ENCODE results near the gene TMEM175. TPM values are rescaled to one million over a fixed set of nuclear protein-coding genes. Genes with fewer than 3 reads are reported as not detected.
A peak's percentile ranks its signal among the peaks of the same experiment; 100 is the strongest.

Gene TMEM175
- total and polyA plus RNA-seq, 9 of the 15 experiments (the other 6 are each of a cell fraction or from before 2014, with no cell fraction given): 0.13 to 30.9 (median 9.4) TPM

GRCh38 chr4:931960-932712, at the start of gene TMEM175, which contains the start of gene GAK (continued):
- no peak for TF ChIP-seq RREB1 (CRISPR knock-in tag; IDR thresholded peaks at IDR 0.05)
- no peak for TF ChIP-seq TFAM (CRISPR knock-in tag; conservative IDR thresholded peaks at IDR 0.05)
- no peak for TF ChIP-seq SMARCA4 (IDR thresholded peaks at IDR 0.05)
- no peak for TF ChIP-seq ZNF384 (IDR thresholded peaks at IDR 0.05; ENCODE audit: low read depth, low read length)
- TF ChIP-seq ZBTB5 (IDR thresholded peaks at IDR 0.05): no peak
- TF ChIP-seq ETV6 (IDR thresholded peaks at IDR 0.05; ENCODE audit: borderline replicate concordance in 1 of 2, low read depth in 2 of 2, low read length in 1 of 2): no peak
- no peak for TF ChIP-seq ETV6 (CRISPR knock-in tag; IDR thresholded peaks at IDR 0.05; ENCODE audit: borderline replicate concordance)
- no peak for TF ChIP-seq SAFB2 (IDR thresholded peaks at IDR 0.05; ENCODE audit: borderline replicate concordance, low read depth, low read length, severe bottlenecking)
- no peak for TF ChIP-seq E2F4 (CRISPR knock-in tag; IDR thresholded peaks at IDR 0.05; ENCODE audit: low read depth)
- no peak for TF ChIP-seq CEBPB (tag; IDR thresholded peaks at IDR 0.05)
- TF ChIP-seq GMEB1 (CRISPR knock-in tag; IDR thresholded peaks at IDR 0.05): peak; percentile 97
- TF ChIP-seq ZEB2 (IDR thresholded peaks at IDR 0.05): no peak
- TF ChIP-seq ZNF165 (CRISPR knock-in tag; IDR thresholded peaks at IDR 0.05; ENCODE audit: borderline replicate concordance): no peak
- TF ChIP-seq MITF (IDR thresholded peaks at IDR 0.05): no peak
- no peak for TF ChIP-seq BMI1 (IDR thresholded peaks at IDR 0.05; ENCODE audit: low read length)
- TF ChIP-seq ZNF121 (CRISPR knock-in tag; conservative IDR thresholded peaks at IDR 0.05): no peak

Measured in K562 (cell line).